ENCODE results near the gene CBLN3.
"Not testable (repeated sequence)": the region's sequence is repeated elsewhere in the genome, so short reads cannot be mapped to it uniquely, and the experiment has no call there.

DNA sequence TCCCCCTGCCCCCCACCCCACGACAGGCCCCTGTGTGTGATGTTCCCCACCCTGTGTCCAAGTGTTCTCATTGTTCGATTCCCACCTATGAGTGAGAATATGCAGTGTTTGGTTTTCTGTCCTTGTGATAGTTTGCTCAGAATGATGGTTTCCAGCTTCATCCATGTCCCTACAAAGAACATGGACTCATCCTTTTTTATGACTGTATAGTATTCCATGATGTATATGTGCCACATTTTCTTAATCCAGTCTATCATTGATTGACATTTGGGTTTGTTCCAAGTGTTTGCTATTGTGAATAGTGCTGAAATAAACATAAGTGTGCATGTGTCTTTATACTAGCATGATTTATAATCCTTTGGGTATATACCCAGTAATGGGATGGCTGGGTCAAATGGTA lies 41.0 kb upstream of the CBLN3 start:
- TF ChIP-seq EZH2 (IDR thresholded peaks at IDR 0.05); POLR2AphosphoS5 (IDR thresholded peaks at IDR 0.05; ENCODE audit: borderline replicate concordance, low read depth, low read length): not testable (repeated sequence)

Data from SK-N-MC (cell line).